ENCODE measurements around the gene IGFALS.
"Not testable (repeated sequence)": the region's sequence is repeated elsewhere in the genome, so short reads cannot be mapped to it uniquely, and the experiment has no call there.

The IGFALS gene

DNA sequence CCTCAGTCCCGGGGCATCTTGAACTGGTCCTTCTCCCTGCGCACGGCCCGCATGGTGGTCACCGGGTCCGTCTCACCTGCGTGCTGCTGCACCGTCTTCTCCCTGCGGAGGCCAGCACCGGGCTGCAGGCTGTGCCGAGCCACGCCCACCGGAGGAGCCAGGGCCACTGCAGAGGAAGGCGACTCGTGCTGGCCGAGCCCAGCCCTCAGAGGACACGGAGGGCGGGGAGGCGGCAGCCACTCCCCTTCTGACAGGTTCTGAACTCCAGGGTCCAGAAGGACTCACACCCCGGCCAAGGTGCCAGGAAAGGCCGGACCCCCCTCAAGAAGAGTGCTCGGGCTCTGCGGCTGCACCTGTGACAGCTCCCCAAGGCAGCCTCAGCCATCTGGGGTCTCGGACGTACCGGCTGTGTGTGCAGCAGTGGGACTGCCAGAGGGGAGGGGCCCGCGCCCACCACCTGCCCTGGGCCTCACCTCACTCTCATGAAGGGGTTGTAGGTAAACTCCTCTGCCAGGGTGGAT, 15.8 kb upstream of the IGFALS start:
- ChIA-PET POLR2A (no interaction called here), CTCF (no interaction called here)
- DNase-seq: no peak
- Histone ChIP-seq H3K27ac (ENCODE audit: insufficient read depth in 1 of 2, low read depth in 1 of 2, low read length in 2 of 2, poor library complexity in 1 of 2, severe bottlenecking in 2 of 2) (no peak overlapping the region), H3K27me3 (replicated peaks in 2 of 5; ENCODE audit: control insufficient read depth in 4 of 5, insufficient read depth in 5 of 5, low read length in 4 of 5) (no peaks in the 10 kb centered on the region), H3K9me3 (ENCODE audit: control extremely low read depth in 1 of 5, control insufficient read depth in 4 of 5, insufficient read depth in 2 of 5, low read depth in 1 of 5, low read length in 4 of 5) (no peaks in the 10 kb centered on the region), H3K4me3 (ENCODE audit: control insufficient read depth in 1 of 7, extremely low read depth in 1 of 7, insufficient read depth in 4 of 7, low read depth in 2 of 7, low read length in 6 of 7) (no peak overlapping the region), H3K36me3 (ENCODE audit: control insufficient read depth in 4 of 4, insufficient read depth in 4 of 4, low read length in 3 of 4) (peaks cover 4 to 41% (median 26%) of the 10 kb centered on the region in 4 experiments), H3K4me1 (ENCODE audit: control extremely low read depth in 1 of 4, control insufficient read depth in 4 of 4, insufficient read depth in 4 of 4, low read length in 3 of 4) (peaks cover 0 to 4% (median 3%) of the 10 kb centered on the region in 4 experiments)
- 89% methylated on average over 22 of the region's 28 CpGs for WGBS (ENCODE audit: insufficient coverage)

DNA sequence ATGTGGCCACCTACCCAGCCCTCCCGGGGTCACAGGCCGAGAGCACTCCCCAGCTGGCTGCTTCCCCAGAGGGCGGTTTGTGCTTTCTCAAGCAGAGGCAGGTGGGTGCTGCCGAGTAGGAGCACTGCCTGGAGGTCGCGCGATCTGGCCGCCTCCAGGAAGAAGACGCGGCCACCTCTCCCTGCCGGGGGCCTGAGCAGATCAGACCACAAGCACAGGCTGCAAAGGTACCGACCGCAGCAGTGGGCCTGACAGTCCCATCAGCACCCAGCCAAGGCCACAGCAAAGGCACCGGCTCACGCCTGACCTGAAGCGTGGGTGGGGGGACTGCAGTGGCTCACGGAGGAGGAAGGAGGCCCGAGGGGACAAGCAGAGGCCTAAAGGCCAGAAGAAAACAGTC, 15.2 kb upstream of the IGFALS start:
- WGBS (ENCODE audit: insufficient coverage): 86% methylated on average over 16 of the region's 18 CpGs
- H3K9me3 ChIP-seq (ENCODE audit: control extremely low read depth in 1 of 5, control insufficient read depth in 4 of 5, insufficient read depth in 2 of 5, low read depth in 1 of 5, low read length in 4 of 5): no peaks in the 10 kb centered on the region
- peaks cover 0 to 4% (median 3%) of the 10 kb centered on the region in 4 experiments for H3K4me1 ChIP-seq (ENCODE audit: control extremely low read depth in 1 of 4, control insufficient read depth in 4 of 4, insufficient read depth in 4 of 4, low read length in 3 of 4)
- CTCF ChIA-PET: no interaction called here
- peaks cover 4 to 40% (median 25%) of the 10 kb centered on the region in 4 experiments for H3K36me3 ChIP-seq (ENCODE audit: control insufficient read depth in 4 of 4, insufficient read depth in 4 of 4, low read length in 3 of 4)
- no peak overlapping the region for H3K27ac ChIP-seq (ENCODE audit: insufficient read depth in 1 of 2, low read depth in 1 of 2, low read length in 2 of 2, poor library complexity in 1 of 2, severe bottlenecking in 2 of 2)
- no peak for DNase-seq
- H3K27me3 ChIP-seq (replicated peaks in 2 of 5; ENCODE audit: control insufficient read depth in 4 of 5, insufficient read depth in 5 of 5, low read length in 4 of 5): no peaks in the 10 kb centered on the region
- POLR2A ChIA-PET: no interaction called here
- no peak overlapping the region for H3K4me3 ChIP-seq (ENCODE audit: control insufficient read depth in 1 of 7, extremely low read depth in 1 of 7, insufficient read depth in 4 of 7, low read depth in 2 of 7, low read length in 6 of 7)

- WGBS (ENCODE audit: insufficient coverage): 82% methylated on average over 7 of the region's 10 CpGs
- H3K36me3 ChIP-seq (ENCODE audit: control insufficient read depth in 4 of 4, insufficient read depth in 4 of 4, low read length in 3 of 4): peaks cover 2 to 34% (median 22%) of the 10 kb centered on the region in 4 experiments
- H3K27me3 ChIP-seq (replicated peaks in 2 of 5; ENCODE audit: control insufficient read depth in 4 of 5, insufficient read depth in 5 of 5, low read length in 4 of 5): no peaks in the 10 kb centered on the region
- H3K27ac ChIP-seq (ENCODE audit: insufficient read depth in 1 of 2, low read depth in 1 of 2, low read length in 2 of 2, poor library complexity in 1 of 2, severe bottlenecking in 2 of 2): no peak overlapping the region
- CTCF ChIA-PET: no interaction called here
- DNase-seq: no peak
- no peak overlapping the region for H3K4me3 ChIP-seq (ENCODE audit: control insufficient read depth in 1 of 7, extremely low read depth in 1 of 7, insufficient read depth in 4 of 7, low read depth in 2 of 7, low read length in 6 of 7)
- peaks cover 0 to under 1% (median 0%) of the 10 kb centered on the region in 4 experiments for H3K4me1 ChIP-seq (ENCODE audit: control extremely low read depth in 1 of 4, control insufficient read depth in 4 of 4, insufficient read depth in 4 of 4, low read length in 3 of 4)
- POLR2A ChIA-PET: no interaction called here
- H3K9me3 ChIP-seq (ENCODE audit: control extremely low read depth in 1 of 5, control insufficient read depth in 4 of 5, insufficient read depth in 2 of 5, low read depth in 1 of 5, low read length in 4 of 5): no peaks in the 10 kb centered on the region
Measured at GRCh38 chr16:1807626-1808025, 14.1 kb upstream of the IGFALS start.

GRCh38 chr16:1800701-1801100, 7.2 kb upstream of the IGFALS start:
- no peaks in the 10 kb centered on the region for H3K27me3 ChIP-seq (replicated peaks in 2 of 5; ENCODE audit: control insufficient read depth in 4 of 5, insufficient read depth in 5 of 5, low read length in 4 of 5)
- ChIA-PET CTCF (no interaction called here), POLR2A (no interaction called here)
- no peak overlapping the region for H3K4me3 ChIP-seq (ENCODE audit: control insufficient read depth in 1 of 7, extremely low read depth in 1 of 7, insufficient read depth in 4 of 7, low read depth in 2 of 7, low read length in 6 of 7)
- H3K36me3 ChIP-seq (ENCODE audit: control insufficient read depth in 4 of 4, insufficient read depth in 4 of 4, low read length in 3 of 4): peaks cover 0 to 2% (median under 1%) of the 10 kb centered on the region in 4 experiments
- no peaks in the 10 kb centered on the region for H3K4me1 ChIP-seq (ENCODE audit: control extremely low read depth in 1 of 4, control insufficient read depth in 4 of 4, insufficient read depth in 4 of 4, low read length in 3 of 4)
- H3K9me3 ChIP-seq (ENCODE audit: control extremely low read depth in 1 of 5, control insufficient read depth in 4 of 5, insufficient read depth in 2 of 5, low read depth in 1 of 5, low read length in 4 of 5): peaks cover 0 to 11% (median 4%) of the 10 kb centered on the region in 5 experiments
- 87% methylated on average over 10 of the region's 10 CpGs for WGBS (ENCODE audit: insufficient coverage)
- H3K27ac ChIP-seq (ENCODE audit: insufficient read depth in 1 of 2, low read depth in 1 of 2, low read length in 2 of 2, poor library complexity in 1 of 2, severe bottlenecking in 2 of 2): no peak overlapping the region
- no peak for DNase-seq

DNA sequence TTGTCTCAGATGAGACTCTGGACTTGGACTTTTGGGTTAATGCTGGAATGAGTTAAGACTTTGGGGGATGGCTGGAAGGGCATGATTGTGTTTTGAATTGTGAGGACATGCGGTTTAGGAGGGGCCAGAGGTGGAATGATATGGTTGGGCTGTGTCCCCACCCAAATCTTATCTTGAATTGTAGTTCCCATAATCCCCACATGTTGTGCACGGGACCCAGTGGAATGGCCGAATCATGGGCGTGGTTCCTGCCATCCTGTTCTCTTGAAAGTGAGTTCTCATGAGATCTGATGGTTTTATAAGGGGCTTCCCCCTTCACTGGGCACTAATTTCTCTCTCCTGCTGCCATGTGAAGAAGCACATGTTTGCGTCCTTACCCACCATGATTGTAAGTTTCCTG, 5.8 kb upstream of the IGFALS start:
- H3K27ac ChIP-seq (ENCODE audit: insufficient read depth in 1 of 2, low read depth in 1 of 2, low read length in 2 of 2, poor library complexity in 1 of 2, severe bottlenecking in 2 of 2); H3K36me3 ChIP-seq (ENCODE audit: control insufficient read depth in 4 of 4, insufficient read depth in 4 of 4, low read length in 3 of 4); H3K27me3 ChIP-seq (replicated peaks in 2 of 5; ENCODE audit: control insufficient read depth in 4 of 5, insufficient read depth in 5 of 5, low read length in 4 of 5); H3K4me1 ChIP-seq (ENCODE audit: control extremely low read depth in 1 of 4, control insufficient read depth in 4 of 4, insufficient read depth in 4 of 4, low read length in 3 of 4); POLR2A ChIA-PET; H3K4me3 ChIP-seq (ENCODE audit: control insufficient read depth in 1 of 7, extremely low read depth in 1 of 7, insufficient read depth in 4 of 7, low read depth in 2 of 7, low read length in 6 of 7); CTCF ChIA-PET: not testable (repeated sequence)
- peak in 1 of 3 donors; percentile 11 for DNase-seq
- 93% methylated on average over 3 of the region's 5 CpGs for WGBS (ENCODE audit: insufficient coverage)
- H3K9me3 ChIP-seq (ENCODE audit: control extremely low read depth in 1 of 5, control insufficient read depth in 4 of 5, insufficient read depth in 2 of 5, low read depth in 1 of 5, low read length in 4 of 5): peaks cover 0 to 11% (median 4%) of the 10 kb centered on the region in 5 experiments

- POLR2A ChIA-PET: no interaction called here
- no peak for DNase-seq
- Histone ChIP-seq H3K27ac (ENCODE audit: insufficient read depth in 1 of 2, low read depth in 1 of 2, low read length in 2 of 2, poor library complexity in 1 of 2, severe bottlenecking in 2 of 2) (no peak overlapping the region), H3K4me3 (ENCODE audit: control insufficient read depth in 1 of 7, extremely low read depth in 1 of 7, insufficient read depth in 4 of 7, low read depth in 2 of 7, low read length in 6 of 7) (no peak overlapping the region), H3K36me3 (ENCODE audit: control insufficient read depth in 4 of 4, insufficient read depth in 4 of 4, low read length in 3 of 4) (peaks cover 0 to 21% (median 10%) of the 10 kb centered on the region in 4 experiments), H3K27me3 (replicated peaks in 2 of 5; ENCODE audit: control insufficient read depth in 4 of 5, insufficient read depth in 5 of 5, low read length in 4 of 5) (no peaks in the 10 kb centered on the region), H3K4me1 (ENCODE audit: control extremely low read depth in 1 of 4, control insufficient read depth in 4 of 4, insufficient read depth in 4 of 4, low read length in 3 of 4) (no peaks in the 10 kb centered on the region), H3K9me3 (ENCODE audit: control extremely low read depth in 1 of 5, control insufficient read depth in 4 of 5, insufficient read depth in 2 of 5, low read depth in 1 of 5, low read length in 4 of 5) (peaks cover 0 to 11% (median 4%) of the 10 kb centered on the region in 5 experiments)
- CTCF ChIA-PET: no interaction called here
- 98% methylated on average over 20 of the region's 32 CpGs for WGBS (ENCODE audit: insufficient coverage)
Measured at GRCh38 chr16:1794908-1795666, 1.6 kb upstream of the IGFALS start.

GRCh38 chr16:1794221-1794871, 841 bp upstream of the IGFALS start:
- Histone ChIP-seq H3K4me3 (ENCODE audit: control insufficient read depth in 1 of 7, extremely low read depth in 1 of 7, insufficient read depth in 4 of 7, low read depth in 2 of 7, low read length in 6 of 7) (no peak overlapping the region), H3K27ac (ENCODE audit: insufficient read depth in 1 of 2, low read depth in 1 of 2, low read length in 2 of 2, poor library complexity in 1 of 2, severe bottlenecking in 2 of 2) (no peak overlapping the region), H3K9me3 (ENCODE audit: control extremely low read depth in 1 of 5, control insufficient read depth in 4 of 5, insufficient read depth in 2 of 5, low read depth in 1 of 5, low read length in 4 of 5) (peaks cover 0 to 9% (median 4%) of the 10 kb centered on the region in 5 experiments), H3K36me3 (ENCODE audit: control insufficient read depth in 4 of 4, insufficient read depth in 4 of 4, low read length in 3 of 4) (peaks cover 0 to 27% (median 12%) of the 10 kb centered on the region in 4 experiments), H3K4me1 (ENCODE audit: control extremely low read depth in 1 of 4, control insufficient read depth in 4 of 4, insufficient read depth in 4 of 4, low read length in 3 of 4) (no peaks in the 10 kb centered on the region), H3K27me3 (replicated peaks in 2 of 5; ENCODE audit: control insufficient read depth in 4 of 5, insufficient read depth in 5 of 5, low read length in 4 of 5) (no peaks in the 10 kb centered on the region)
- WGBS (ENCODE audit: insufficient coverage): 86% methylated on average over 17 of the region's 18 CpGs
- DNase-seq: no peak
- CTCF ChIA-PET: no interaction called here
- POLR2A ChIA-PET: no interaction called here
